WTC11 (cell line): ENCODE results near the gene CCDC57. TPM values are rescaled to one million over a fixed set of nuclear protein-coding genes. Genes with fewer than 3 reads are reported as not detected.

Experiments used
- ATAC-seq: fragments of 200-7000 bp; cut with Tn5 transposase; 2 replicates; pipeline ENCODE4 v1.10.0; 2021; ENCODE audit warnings: mild to moderate bottlenecking, moderate library complexity
- CTCF ChIA-PET: fragments of 300-600 bp; sonication (Branson Sonifier 250); formaldehyde crosslinking; loops from one replicate; lab custom pipeline; 2021; ENCODE audit warnings: antibody characterized with exemption; lab: Charles Lee
- POLR2A ChIA-PET: fragments of 350-600 bp; sonication (Branson Sonifier 250); formaldehyde crosslinking; loops from one replicate; lab custom pipeline; 2021; ENCODE audit warnings: antibody characterized with exemption; lab: Charles Lee
- DNase-seq: peaks from one replicate; pipeline ENCODE4 v3.0.0; 2021; ENCODE audit warnings: low spot score
- H3K27ac Mint-ChIP-seq: 2 replicates; pipeline ENCODE4 v1.8.0; 2021; ENCODE audit warnings: mixed read lengths
- H3K27me3 Mint-ChIP-seq: 2 replicates; pipeline ENCODE4 v1.8.0; 2021; ENCODE audit warnings: low read depth, mild to moderate bottlenecking, moderate library complexity, mixed read lengths
- H3K36me3 Mint-ChIP-seq: 2 replicates; pipeline ENCODE4 v1.8.0; 2021; ENCODE audit warnings: mixed read lengths
- H3K4me1 Mint-ChIP-seq: 2 replicates; pipeline ENCODE4 v1.8.0; 2022; ENCODE audit warnings: mixed read lengths
- H3K4me3 Mint-ChIP-seq: 2 replicates; pipeline ENCODE4 v1.8.0; 2021; ENCODE audit warnings: mild to moderate bottlenecking, moderate library complexity, mixed read lengths
- H3K9me3 Mint-ChIP-seq: 2 replicates; pipeline ENCODE4 v1.8.0; 2021; ENCODE audit warnings: mixed read lengths
- ATF3 ChIP-seq: sonication (generic); formaldehyde crosslinking; conservative IDR thresholded peaks from 2 replicates; pipeline ENCODE4 v1.8.1; 2022; ENCODE audit warnings: mild to moderate bottlenecking, missing genetic modification reagents
- CBFB ChIP-seq: sonication (generic); formaldehyde crosslinking; IDR thresholded peaks from 2 replicates; pipeline ENCODE4 v1.8.1; 2022; ENCODE audit warnings: mild to moderate bottlenecking, low read depth, missing genetic modification reagents
- E2F5 ChIP-seq: sonication (generic); formaldehyde crosslinking; IDR thresholded peaks from 2 replicates; pipeline ENCODE4 v1.8.1; 2022; ENCODE audit warnings: mild to moderate bottlenecking, moderate library complexity, missing genetic modification reagents
- EMX1 ChIP-seq: fragments of 250-450 bp; sonication (Bioruptor Pico); IDR thresholded peaks from 2 replicates; pipeline ENCODE4 v1.8.0; 2021; ENCODE audit warnings: mild to moderate bottlenecking
- ERG ChIP-seq: fragments of 250-450 bp; sonication (Bioruptor Pico); IDR thresholded peaks from 2 replicates; pipeline ENCODE4 v1.8.0; 2021; ENCODE audit warnings: mild to moderate bottlenecking
- ESRRA ChIP-seq: sonication (generic); formaldehyde crosslinking; IDR thresholded peaks from 2 replicates; pipeline ENCODE4 v1.8.1; 2022; ENCODE audit warnings: mild to moderate bottlenecking, missing genetic modification reagents, borderline replicate concordance
- FOXJ3 ChIP-seq: sonication (generic); formaldehyde crosslinking; IDR thresholded peaks from 2 replicates; pipeline ENCODE4 v1.9.0; 2021; ENCODE audit warnings: missing genetic modification reagents, mild to moderate bottlenecking, borderline replicate concordance
- HMGA2 ChIP-seq: fragments of 250-450 bp; sonication (Bioruptor Pico); IDR thresholded peaks from 2 replicates; pipeline ENCODE4 v1.4.0; 2021; ENCODE audit warnings: mild to moderate bottlenecking, moderate library complexity
- IRF1 ChIP-seq: sonication (generic); formaldehyde crosslinking; IDR thresholded peaks from 2 replicates; pipeline ENCODE4 v1.8.0; 2023; ENCODE audit warnings: missing genetic modification reagents
- JAZF1 ChIP-seq: fragments of 250-450 bp; sonication (Bioruptor Pico); IDR thresholded peaks from 2 replicates; pipeline ENCODE4 v1.9.0; 2021; ENCODE audit warnings: moderate library complexity, mild to moderate bottlenecking, inconsistent platforms
- JUN ChIP-seq: sonication (generic); formaldehyde crosslinking; IDR thresholded peaks from 2 replicates; pipeline ENCODE4 v1.8.0; 2023; ENCODE audit warnings: mild to moderate bottlenecking, missing genetic modification reagents
- NR3C1 ChIP-seq: sonication (generic); formaldehyde crosslinking; conservative IDR thresholded peaks from 2 replicates; pipeline ENCODE4 v1.8.1; 2023; ENCODE audit warnings: low read depth, mild to moderate bottlenecking, missing genetic modification reagents
- SMAD4 ChIP-seq: sonication (generic); formaldehyde crosslinking; IDR thresholded peaks from 2 replicates; pipeline ENCODE4 v1.8.0; 2022; ENCODE audit warnings: mild to moderate bottlenecking, missing genetic modification reagents
- USF2 ChIP-seq: sonication (generic); formaldehyde crosslinking; IDR thresholded peaks from 2 replicates; pipeline ENCODE4 v1.8.1; 2023; ENCODE audit warnings: mild to moderate bottlenecking, missing genetic modification reagents, moderate library complexity
- ZBTB21 ChIP-seq: sonication (generic); formaldehyde crosslinking; IDR thresholded peaks from 2 replicates; pipeline ENCODE4 v1.8.1; 2023; ENCODE audit warnings: mild to moderate bottlenecking, missing genetic modification reagents, borderline replicate concordance
- ZNF121 ChIP-seq: sonication (generic); formaldehyde crosslinking; IDR thresholded peaks from 2 replicates; pipeline ENCODE4 v1.8.0; 2023; ENCODE audit warnings: missing genetic modification reagents
- ZNF219 ChIP-seq: sonication (generic); formaldehyde crosslinking; IDR thresholded peaks from 2 replicates; pipeline ENCODE4 v1.8.0; 2023; ENCODE audit warnings: missing genetic modification reagents, mild to moderate bottlenecking, borderline replicate concordance
- ZNF396 ChIP-seq: fragments of 250-450 bp; sonication (Bioruptor Pico); IDR thresholded peaks from 2 replicates; pipeline ENCODE4 v1.8.0; 2021; ENCODE audit warnings: mild to moderate bottlenecking, moderate library complexity, borderline replicate concordance
- ZNF425 ChIP-seq: fragments of 250-450 bp; sonication (Bioruptor Pico); conservative IDR thresholded peaks from 2 replicates; pipeline ENCODE4 v1.9.0; 2021; ENCODE audit warnings: mild to moderate bottlenecking
- ZNF532 ChIP-seq: fragments of 250-450 bp; sonication (Bioruptor Pico); IDR thresholded peaks from 2 replicates; pipeline ENCODE4 v1.9.0; 2021; ENCODE audit warnings: mild to moderate bottlenecking, borderline replicate concordance
- total RNA-seq: library from RNA; stranded (reverse); gene quantifications from 3 replicates; pipeline ENCODE4 v1.2.3, GENCODE V29; 2021

Gene CCDC57
- total RNA-seq, 1 experiment from 2014 or later, result 20.0 TPM

GRCh38 chr17:82063424-82064415, 148.9 kb downstream of the CCDC57 start:
- peak overlapping the region; percentile 67 for H3K4me3 Mint-ChIP-seq
- no peak overlapping the region for H3K27ac Mint-ChIP-seq
- H3K9me3 Mint-ChIP-seq, result no peaks in the 10 kb centered on the region
- POLR2A ChIA-PET, result no interaction called here
- H3K27me3 Mint-ChIP-seq, result no peaks in the 10 kb centered on the region
- DNase-seq (no peak), ATAC-seq (no peak)
- TF ChIP-seq JUN (CRISPR knock-in tag), result no peak
- TF ChIP-seq ZNF532 (CRISPR knock-in tag), result no peak
- no peak for TF ChIP-seq USF2
- no peak for TF ChIP-seq ZNF219
- no peak for TF ChIP-seq NR3C1
- TF ChIP-seq ZNF425 (CRISPR knock-in tag), result no peak
- no peak for TF ChIP-seq ESRRA
- no peak for TF ChIP-seq IRF1
- TF ChIP-seq ZNF396, result no peak
- no peak for TF ChIP-seq ATF3 (CRISPR knock-in tag)
- peaks cover 3% of the 10 kb centered on the region; the same call in 1 of the 2 replicates for H3K36me3 Mint-ChIP-seq
- H3K4me1 Mint-ChIP-seq, result 0 out of 2 replicates have a peak, but pooled peaks cover 2% of the 10 kb centered on the region
- CTCF ChIA-PET, result interaction anchor here (0.7 to 2.6 kb wide), 4 partner anchors 26 to 90 kb away, joined by 3 to 19 read pairs (median 6); partner anchors contain the start of gene DCXR

- DNase-seq, result no peak
- H3K36me3 Mint-ChIP-seq, result peaks cover 3% of the 10 kb centered on the region; the same call in 1 of the 2 replicates
- H3K27ac Mint-ChIP-seq, result no peak overlapping the region
- ATAC-seq, result no peak
- H3K4me3 Mint-ChIP-seq, result no peak overlapping the region
- TF ChIP-seq ZNF121 (CRISPR knock-in tag) (no peak), FOXJ3 (CRISPR knock-in tag) (no peak), E2F5 (no peak), CBFB (CRISPR knock-in tag) (no peak), ERG (CRISPR knock-in tag) (no peak), EMX1 (CRISPR knock-in tag) (no peak), ZBTB21 (CRISPR knock-in tag) (no peak), SMAD4 (no peak), JAZF1 (CRISPR knock-in tag) (no peak), HMGA2 (no peak)
- TF ChIP-seq, all 79 proteins: peak for 0
- no peaks in the 10 kb centered on the region for H3K9me3 Mint-ChIP-seq
- no peaks in the 10 kb centered on the region for H3K27me3 Mint-ChIP-seq
- ChIA-PET CTCF (interaction anchor here (2.2 to 2.6 kb wide), 2 partner anchors 25 to 33 kb away, joined by 7 to 19 read pairs; partner anchors contain the start of gene DCXR), POLR2A (no interaction called here)
- 0 out of 2 replicates have a peak, but pooled peaks cover 2% of the 10 kb centered on the region for H3K4me1 Mint-ChIP-seq
Observed at GRCh38 chr17:82062984-82063368, 149.7 kb downstream of the CCDC57 start.
